Non-pigmented ciliary epithelial cell (primary cell): ENCODE results near the gene ASCL3.
"Not testable (repeated sequence)": the region's sequence is repeated elsewhere in the genome, so short reads cannot be mapped to it uniquely, and the experiment has no call there.

ENCODE experiments used
- DNase-seq: peaks from one replicate; pipeline ENCODE4 v3.0.0-alpha.2; 2010; ENCODE audit warnings: low read depth

ASCL3 gene

DNA sequence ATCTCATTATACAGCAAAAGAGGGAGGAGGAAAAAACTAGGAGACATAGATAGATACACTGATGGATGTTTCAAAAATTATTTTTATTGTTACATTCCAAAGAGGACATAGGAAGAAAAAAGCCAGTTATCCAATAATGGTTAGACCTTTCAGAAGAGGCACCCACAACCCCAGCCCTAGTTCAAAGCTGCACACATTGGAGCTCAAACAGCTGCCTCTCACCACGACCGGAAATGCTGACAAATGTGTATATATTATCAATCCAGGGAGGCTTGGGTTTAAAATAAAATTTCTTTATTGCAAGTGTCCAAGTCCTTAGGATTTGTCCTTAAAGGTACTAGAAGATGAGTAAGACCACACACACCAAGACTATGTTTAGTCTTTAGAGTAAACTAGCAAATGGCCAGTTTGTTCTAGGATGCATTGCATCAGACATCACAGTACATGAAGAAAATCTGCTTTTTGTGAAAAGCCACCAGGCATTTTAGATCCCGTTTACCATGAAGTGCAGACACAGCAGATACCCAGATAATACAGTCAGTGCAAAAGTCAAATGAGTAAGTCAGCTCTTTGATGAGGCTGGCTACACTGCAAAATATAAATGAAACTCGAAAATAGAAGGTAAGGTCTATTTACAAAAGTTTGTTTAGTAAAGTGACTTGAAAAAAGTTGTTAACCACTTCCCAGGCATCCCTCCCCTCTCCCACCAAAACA, 4.6 kb upstream of the ASCL3 start:
- DNase-seq = no peak

DNA sequence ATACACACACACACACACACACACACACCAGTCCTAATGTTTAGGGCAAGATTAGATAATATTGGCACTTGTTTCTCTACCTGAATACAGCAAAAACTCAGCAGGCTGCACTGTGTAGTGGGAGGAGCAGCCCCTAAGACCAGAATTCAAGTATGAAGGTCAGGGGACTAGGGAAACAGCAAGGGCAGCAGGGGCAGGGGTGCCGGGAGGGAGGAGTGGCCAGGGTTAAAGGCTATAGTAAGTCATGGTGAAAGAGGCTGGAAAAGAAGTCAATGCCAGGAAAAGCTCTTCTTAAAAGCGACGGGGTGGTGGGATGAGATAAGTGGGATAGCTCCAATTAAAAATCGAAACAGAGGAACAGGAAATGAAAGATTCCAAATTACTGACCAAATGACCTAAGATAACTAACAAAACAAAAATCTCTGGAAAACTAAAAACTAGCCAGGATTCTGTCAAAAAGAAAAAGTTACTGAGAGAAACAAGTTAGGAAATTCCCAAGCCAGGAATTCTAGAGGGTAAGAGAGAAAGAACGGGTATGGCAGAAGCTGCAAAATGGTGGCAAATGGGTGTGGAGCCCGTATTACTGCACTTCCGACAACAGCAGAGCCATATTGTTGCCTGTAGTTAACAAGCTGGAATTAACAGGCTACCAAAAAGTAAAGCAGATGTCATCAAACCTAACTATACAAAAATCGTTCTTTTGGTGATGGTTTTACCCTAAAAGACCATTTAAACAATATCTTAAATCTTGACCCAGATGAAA, 1.3 kb downstream of the ASCL3 start:
- no peak for DNase-seq

DNA sequence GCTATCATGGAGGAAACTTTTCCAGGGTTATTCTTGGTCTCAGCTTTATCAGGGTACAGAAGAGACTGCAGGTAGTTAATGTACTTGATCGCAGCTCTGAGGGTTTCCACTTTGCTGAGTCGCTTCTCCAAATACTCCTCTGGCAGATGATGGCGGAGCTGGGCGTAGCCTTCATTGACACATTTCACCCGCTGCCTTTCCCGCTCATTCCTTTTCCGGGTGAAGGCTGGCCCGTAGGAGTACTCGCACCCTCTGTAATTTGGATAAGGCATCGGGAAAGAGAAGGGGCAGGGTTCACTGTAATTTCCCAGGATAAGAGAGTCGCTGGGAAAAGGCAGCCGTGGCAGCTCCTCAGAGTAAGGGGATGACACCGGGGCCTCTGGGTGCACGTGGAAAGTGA, 5.2 kb downstream of the ASCL3 start:
- DNase-seq = no peak

DNA sequence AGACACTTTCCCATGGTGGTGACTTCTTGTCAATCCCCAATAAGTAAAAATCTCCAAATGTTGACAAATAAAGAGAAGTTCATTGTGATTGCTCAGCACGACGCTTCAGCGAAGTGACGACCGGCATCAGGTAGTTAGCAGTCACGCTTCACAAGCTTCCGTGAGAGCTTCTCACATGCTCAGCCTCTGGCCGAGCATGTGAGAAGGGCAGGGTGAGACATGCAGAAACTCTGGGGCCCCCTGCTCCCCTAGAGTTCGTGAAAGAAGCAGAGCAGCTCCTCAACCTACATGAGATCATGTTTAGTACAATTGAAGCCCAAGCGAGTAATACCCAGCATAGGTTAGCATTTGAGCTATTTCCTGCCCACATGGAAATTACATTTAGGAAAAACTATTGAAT, 5.7 kb downstream of the ASCL3 start:
- DNase-seq = no peak

DNA sequence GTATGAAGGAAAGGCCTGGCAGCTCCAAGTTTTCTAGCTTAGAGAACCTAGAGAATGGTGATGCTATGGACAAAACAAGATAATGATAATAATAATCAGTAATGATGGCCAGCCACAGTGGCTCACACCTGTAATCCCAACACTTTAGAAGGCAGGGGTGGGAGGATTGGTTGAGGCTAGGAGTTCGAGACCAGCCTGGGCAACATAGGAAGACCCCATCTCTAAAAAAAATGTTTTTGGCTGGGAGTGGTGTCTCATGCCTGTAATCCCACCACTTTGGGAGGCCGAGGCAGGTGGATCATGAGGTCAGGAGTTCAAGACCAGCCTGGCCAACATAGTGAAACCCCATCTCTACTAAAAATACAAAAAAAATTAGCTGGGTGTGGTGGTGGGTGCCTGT, 7.0 kb downstream of the ASCL3 start:
- not testable (repeated sequence) for DNase-seq

DNA sequence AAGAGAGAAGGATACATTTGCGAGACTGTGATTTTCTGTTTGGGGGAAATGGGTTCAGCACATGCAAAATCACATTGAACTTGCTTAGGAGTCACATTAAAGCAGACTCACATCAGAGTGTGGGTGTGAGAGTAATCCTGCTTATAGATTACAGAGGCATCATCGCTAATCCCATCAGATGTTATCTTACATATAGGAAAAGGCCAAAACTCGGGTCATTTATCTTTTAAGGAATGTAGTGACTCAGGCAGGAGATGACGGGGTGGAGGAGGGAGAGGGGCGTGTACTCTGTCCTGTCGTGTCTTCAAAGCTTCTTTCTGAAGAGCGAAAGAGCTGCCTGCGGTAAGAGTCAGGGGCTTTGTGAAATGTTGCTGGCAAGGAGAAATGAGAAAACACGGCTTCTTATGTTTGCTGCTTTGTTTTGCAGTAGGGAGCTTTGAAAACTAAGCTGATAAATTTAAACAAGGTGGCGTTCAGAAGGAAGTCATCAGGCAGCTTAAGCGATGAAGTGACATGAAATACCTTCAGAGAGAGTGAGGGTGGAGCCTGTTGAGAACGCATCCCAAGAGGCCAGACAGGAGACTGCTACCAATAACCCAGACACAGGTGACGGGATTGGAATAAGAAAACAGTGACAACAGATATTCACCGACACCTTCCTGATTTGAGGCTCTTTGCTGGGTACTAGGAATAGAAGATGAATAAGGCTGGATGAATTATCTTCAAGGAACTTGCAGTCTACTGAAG, 7.9 kb downstream of the ASCL3 start:
- peak; percentile 82 for DNase-seq

DNA sequence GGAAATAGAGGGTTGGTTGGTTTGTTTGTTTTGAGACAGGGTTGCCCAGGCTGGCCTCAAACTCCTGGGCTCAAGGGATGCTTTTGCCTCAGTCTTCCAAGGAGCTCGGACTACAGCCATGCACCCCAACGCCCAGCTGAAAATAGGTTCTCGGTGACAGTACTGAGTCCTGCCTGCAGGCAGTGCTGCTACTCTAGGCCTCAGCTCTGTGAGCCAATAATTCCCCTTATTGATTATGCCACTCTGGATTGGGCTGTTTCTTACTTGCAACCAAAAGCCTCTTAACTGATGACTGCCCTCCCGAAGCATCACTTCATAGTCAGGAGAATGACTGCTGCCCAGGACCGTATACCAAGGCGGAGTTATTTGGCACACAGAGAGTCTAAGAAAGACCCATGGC, 8.9 kb downstream of the ASCL3 start:
- DNase-seq = no peak

DNA sequence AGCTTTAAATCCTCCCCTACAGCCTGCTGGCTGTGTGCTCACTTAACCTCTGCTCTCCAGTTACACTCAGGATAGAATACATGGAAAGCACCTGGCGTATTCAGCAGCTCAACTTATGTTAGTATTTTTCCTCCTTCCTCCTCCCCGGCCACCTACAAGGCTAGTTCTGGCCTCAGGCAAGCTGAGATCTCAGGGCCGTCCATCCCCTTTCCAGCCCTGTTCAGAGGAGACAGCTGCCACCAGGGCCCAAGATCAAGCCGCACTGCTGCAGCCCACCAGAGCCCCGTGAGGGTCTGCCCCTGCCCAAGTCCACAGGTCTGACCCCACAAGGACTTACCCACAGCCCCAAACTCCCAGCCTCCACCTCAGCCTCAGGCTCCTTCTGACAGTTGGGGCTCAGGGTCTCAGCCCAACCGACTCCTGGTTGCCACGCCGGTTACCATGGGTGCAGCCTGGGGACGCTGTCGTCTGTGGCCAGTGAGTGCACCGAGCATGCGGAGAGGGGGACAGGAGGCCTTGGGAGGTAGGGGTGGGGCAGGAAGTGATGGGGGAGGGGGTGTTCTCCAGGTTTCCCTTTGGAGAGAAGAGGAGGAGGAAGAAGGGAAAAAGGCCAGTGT, 10.1 kb downstream of the ASCL3 start, which contains the start of gene C11orf16:
Gene C11orf16, minus strand, starts transcription at position 384 of the 617 bp plus-strand sequence. CDS start 639 bp downstream, outside the sequence.
- DNase-seq = no peak

DNA sequence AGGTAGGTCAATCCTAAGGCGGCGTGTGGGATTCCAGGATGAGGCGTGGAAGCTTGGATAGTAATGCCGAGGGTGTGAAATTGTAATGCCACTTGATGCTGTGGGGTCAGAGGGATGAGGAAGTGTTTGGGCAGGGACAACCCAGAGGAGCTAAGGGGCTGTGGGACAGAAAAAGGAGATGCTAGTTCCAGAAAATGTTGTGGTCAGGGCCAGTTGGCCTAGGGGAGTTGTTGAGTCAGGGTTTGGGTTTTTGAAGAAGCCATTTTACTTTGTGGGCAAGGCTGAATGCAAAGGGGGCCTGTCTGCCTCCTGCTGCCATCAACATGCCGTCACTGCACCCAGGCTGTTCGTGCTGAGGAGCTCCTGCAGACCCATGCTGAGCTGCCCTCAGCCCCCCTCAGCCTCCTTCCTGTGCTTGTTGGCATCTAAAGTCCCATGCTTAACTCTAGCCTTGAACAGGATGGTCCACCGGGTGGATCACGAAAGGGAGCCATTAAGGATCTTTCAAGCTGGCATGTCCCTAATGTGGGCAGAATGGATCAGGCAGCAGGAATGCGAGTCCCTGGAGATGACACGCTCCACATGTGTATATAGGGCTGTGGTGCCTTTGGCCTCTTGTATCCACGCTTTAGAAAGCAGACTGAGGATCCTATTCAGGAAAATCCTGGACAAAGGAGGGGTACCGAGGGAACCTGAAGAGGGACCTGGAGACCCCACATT, 12.2 kb downstream of the ASCL3 start:
- DNase-seq = no peak

DNA sequence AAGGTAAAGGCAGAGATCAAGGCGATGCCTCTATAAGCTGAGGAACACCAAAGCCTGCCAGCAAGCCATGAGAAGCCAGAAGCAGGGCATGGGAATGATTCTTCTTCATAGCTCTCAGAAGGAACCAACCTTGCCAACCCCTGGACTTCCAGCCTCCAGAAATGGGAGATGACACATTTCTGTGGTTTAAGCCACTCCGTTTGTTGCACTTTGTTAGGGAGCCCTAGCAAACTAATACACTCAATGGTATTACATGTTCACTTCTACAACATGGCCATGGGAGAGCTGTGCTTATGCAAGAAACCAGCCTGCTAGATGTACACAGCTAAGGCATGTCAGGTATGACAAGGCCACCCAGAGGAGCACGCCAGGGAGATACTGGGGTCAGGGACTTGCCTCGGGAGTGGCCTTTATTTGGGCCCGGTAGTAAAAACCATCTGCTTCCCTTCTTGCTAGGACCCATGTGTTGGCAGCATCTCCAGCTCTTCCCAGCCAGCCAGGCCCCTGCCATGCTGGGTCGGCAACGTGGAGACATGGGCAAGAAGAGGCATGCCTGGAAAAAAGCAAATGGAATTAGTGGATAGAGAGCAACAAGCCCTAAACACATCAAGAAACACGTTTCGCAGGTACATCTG, 13.7 kb downstream of the ASCL3 start:
- no peak for DNase-seq

DNA sequence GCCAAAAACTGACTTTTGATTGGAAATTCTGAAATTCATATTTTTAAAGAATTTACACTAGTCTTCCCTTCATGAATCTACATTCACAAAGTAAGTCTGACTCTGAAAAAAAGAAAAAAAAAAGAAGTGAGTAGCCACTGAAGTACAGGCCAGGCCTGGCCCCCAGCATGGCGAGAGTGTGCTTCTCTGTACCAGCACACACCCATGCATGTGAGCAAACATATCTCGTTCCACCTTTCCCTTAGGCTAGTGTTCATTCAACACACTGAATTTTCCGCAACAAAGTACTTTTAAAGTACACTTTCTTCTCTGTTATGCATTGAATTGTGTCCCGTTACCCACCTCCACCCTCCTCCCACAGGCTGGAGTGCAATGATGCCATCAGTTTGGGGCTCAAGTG, 14.6 kb downstream of the ASCL3 start:
- no peak for DNase-seq

DNA sequence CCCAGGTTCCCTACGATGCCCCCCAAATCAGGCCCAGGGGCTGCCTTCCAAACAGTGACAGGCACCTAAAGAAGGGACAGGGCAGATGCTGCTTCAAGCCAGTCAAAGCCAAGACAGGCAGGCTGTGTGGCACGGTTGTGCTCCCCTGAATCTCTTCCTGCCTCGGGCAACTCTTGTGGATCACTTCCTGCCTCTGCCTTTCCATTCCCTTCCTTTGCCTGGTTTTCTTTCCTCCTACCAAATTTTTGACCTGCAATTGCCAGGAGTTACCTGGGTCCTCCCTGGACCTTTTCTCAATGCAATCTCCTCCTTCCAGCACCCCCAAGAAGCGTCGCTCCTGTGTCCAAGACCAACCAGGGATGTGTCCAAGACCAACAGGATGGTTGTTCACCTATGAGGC, 15.6 kb downstream of the ASCL3 start:
- no peak for DNase-seq

DNA sequence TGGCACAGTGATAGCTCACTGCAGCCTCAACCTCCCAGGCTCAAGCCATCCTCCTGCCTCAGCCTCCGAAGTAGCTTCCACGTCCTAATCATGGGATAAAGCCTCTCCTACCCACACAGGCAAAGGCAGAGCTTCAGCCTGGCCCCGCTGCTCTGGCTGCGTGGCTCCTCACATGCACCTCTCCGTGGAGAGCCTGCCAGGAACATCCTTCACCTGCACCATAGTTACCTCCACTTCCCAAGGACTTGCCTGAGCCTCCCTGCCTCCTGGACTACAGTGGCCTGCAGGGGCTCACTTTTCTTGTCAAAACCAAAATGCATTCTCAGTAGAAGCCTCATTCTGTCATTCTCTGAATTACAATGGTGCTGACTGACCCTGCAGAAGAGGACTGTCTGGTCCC, 16.6 kb downstream of the ASCL3 start:
- no peak for DNase-seq

DNA sequence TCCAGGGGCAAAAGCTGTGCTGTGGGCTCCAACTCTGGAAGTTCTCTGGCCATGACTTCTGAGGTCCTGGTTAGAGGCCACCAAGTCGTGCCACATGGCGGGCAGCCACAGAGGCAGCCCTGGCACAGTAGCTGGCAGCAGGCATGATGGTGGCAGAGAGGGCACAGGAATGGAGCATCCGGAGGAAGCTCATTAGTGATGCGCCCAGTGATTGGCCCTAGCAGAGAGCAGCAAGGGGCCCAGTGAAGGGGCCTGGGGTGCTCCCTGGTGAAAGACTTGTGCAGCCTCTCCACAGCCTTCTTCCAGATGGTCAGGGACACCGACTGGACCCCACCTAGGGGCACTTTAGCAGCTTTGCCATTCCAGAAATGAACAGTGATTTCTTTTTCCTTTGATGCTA, 17.1 kb downstream of the ASCL3 start:
- no peak for DNase-seq

DNA sequence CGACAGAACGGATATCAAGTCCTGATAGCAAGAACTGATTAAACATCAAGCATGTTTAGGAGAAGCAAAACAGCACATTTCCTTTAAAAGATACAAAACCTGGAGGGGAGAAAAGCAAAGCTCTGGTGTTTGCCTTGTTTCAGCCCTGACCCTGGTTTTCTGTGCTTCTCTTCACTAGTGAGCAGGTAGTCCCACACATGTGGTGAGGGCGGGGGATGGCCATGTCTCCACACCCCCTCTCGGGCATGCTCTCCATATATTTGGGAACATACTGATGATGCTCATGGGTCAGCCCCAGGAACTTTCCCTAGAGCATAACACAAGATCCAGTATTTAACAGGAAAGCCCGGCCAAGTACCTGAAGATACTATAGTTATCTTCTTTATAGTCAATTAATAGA, 20.1 kb downstream of the ASCL3 start:
- no peak for DNase-seq

DNA sequence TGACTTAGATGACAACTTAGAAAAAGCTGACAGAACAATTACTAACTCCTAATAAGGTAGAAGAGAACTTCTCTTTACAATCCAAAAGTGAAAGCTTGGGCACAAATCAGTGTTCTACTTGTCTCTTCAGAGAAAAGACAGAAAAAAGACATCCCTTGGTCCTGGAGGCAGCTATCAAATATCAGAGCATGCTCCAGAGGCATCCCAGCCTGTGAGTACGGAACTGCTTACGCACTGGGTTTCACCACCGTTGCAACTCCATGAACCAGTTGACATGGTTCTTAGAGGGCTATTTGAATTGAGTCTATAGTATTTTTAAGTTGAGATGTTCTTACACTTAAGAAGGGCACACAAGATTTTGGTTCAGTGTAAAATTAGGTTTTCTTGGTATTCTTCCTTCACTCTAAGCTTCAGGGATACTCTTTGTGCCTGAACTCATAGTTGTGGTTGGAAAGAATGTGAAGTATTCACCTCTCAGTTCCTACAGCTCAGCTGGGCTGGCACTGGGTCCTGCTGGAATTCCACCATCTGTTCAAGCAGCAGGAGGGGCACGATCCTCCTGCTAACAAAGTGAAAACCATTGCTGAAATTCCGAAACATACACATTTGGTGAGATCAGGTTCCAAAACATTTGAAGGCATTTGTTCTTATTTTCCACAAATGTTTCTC, 25.5 kb downstream of the ASCL3 start:
- DNase-seq = peak; percentile 88

DNA sequence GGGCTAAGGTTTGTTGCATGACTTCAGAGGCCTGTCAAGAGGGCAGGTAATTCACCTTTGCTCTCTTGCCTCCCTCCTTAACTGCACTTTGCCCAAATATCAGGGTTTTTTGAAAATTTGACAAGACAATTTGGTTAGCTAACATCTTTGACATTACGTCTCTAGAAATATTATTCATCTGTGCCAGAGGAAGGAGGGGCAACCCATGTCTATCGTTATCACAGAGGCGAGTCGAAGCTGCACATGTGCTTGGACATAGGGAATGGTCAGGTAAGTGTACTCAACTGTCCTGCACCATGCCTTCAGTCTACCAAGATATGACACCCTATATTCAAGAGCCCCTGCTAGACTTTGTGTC, 28.2 kb downstream of the ASCL3 start:
- no peak for DNase-seq

DNA sequence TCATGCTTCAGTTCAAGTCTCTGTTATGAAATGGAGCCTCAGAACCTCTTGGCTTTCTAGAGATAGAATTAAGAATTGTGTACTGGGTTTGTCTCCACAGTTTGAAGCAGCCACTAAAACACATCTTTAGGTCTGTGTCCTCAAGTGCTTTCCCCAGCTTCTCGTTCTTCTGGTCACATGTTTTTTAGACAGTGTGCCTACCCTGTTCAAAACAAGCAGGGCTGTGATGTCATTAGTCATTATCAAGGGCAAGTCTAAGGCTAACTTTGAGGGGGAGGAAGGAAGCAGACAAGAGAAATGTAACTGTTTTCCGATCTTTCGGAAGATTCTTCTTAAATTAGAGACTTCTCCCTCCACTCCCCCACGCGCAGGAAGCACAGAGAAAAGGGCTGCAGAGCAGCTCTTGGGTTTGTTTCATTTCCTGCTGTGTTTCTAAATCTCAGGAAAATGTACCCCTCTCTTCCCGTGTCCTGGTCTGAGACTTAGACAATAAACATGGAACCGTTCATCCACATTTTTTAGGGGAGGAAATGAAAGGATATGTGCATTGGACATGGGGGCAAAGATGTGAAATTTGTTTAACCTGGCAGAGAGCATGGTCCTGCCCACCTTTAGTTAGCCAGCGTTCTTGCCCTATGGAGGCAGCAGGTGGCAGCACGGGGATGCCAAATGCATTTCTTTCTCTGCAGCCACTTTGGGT, 28.7 kb downstream of the ASCL3 start:
- no peak for DNase-seq

DNA sequence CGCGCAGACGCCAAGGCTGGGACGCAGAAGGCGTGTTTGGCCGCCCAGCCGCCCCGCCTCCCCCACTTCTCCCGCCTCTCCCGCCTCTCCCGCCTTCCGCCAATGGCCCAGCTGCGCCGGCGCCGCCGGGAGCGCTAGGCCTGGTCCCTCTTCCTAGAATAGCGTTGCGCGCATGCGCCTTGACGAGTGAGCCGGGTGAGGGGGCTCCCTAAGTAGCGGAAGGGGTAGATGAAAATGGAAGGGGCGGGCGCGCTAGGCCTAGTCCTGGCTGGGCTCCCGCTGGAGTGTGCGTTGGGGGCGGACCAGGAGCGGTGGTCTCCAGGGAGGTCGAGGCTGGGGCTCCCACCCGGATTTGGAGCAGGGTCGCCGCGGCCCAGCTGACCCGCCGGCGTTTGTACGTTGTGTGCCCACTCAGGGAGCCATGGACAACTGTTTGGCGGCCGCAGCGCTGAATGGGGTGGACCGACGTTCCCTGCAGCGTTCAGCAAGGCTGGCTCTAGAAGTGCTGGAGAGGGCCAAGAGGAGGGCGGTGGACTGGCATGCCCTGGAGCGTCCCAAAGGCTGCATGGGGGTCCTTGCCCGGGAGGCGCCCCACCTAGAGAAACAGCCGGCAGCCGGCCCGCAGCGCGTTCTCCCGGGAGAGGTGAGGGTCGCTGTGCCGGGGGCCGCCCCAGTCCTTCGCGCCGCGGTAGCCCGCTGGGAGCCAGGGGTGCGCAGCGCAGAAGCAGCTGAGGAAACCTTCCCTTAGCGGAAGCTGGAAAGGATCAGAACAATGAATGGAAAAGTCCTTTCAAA, 31.6 kb downstream of the ASCL3 start, which contains the start of gene AKIP1:
Gene AKIP1, plus strand, starts transcription at position 161 of the 795 bp plus-strand sequence. Its CDS starts 261 bp downstream, at position 422.
- peak; percentile 56 for DNase-seq
